Hair follicular keratinocyte (primary cell): ENCODE measurements around the gene NEUROD4. TPM values are rescaled to one million over a fixed set of nuclear protein-coding genes. Genes with fewer than 3 reads are reported as not detected.

Experiments used
- total RNA-seq: library from RNA; depleted of rRNA; stranded (reverse); fragments of >200 nt; gene quantifications from 2 replicates; pipeline ENCODE4 v1.2.3, GENCODE V29; 2015

The NEUROD4 gene, protein sequence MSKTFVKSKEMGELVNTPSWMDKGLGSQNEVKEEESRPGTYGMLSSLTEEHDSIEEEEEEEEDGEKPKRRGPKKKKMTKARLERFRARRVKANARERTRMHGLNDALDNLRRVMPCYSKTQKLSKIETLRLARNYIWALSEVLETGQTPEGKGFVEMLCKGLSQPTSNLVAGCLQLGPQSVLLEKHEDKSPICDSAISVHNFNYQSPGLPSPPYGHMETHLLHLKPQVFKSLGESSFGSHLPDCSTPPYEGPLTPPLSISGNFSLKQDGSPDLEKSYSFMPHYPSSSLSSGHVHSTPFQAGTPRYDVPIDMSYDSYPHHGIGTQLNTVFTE
- not detected in 2 replicates for total RNA-seq

DNA sequence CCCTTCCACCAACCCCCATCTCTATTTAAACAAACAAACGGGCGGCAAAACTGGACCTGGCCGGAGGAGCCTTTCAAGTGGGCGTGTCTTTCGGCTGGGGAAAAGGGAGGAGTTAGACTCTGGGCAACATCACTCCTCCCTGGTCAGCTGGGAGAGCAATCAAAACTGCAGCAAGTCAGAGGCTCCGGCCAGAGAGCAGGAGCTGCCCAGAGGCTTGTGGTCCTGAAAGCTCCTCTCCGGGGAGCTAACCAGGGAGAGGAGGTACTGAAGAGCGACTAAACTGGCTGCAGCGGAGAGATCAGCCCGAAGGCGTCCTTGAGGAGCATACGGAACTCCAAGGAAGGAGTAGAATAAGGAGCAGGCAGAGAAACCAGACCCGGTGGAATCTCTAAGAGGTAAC is at the start of gene NEUROD4:
Gene NEUROD4 (plus strand): TSS at position 191 of the 400 bp plus-strand sequence. CDS start 6,466 bp downstream, outside the sequence.

DNA sequence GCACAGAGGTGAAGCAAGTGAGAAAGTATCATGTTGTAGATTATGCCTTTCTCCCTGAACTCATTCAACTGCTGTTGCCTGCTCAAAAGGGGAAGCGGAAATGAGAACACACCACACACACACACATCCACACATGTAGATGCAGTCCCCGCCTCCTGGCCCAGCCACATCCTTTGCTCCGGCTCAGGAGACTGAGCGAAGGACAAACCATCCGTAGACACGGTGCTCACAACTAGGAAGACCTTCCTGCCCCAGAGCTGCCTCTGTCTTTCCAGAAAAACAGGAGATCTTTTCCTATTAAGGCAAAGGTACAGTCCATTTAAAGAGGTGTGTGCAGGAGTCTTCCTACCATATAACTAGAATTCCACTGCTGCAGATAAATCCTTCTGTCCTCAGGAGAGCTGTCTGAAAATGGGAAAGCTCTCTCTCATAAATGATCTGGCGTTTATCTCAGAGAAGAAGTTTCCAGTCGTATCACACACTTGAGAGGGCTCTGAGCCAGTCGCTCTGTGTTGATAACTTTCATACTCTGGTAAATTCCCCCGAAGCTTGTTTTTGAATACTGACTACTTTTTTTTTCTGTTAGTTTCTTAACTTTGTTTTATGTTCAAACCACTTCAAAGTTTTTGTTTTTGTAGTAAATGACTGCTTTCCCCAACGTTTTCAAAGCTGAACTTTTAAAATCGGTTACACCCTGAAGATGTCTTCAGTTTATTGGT is 35.0 kb upstream of the NEUROD4 start, which contains the start of gene TESPA1:
Gene TESPA1 (minus strand): TSS at position 105 of the 719 bp plus-strand sequence. CDS start 10,200 bp downstream, outside the sequence.

Other genes starting within 250 kb of the NEUROD4 start
- gene MUCL1, start 165.5 kb upstream of the NEUROD4 start, total RNA-seq = not detected in 2 replicates
- gene TESPA1, start 35.2 kb upstream of the NEUROD4 start, total RNA-seq = not detected in 2 replicates
- not detected in 2 replicates for gene OR9K2, start 106.4 kb downstream of the NEUROD4 start, total RNA-seq
- not detected in 2 replicates for gene OR10A7, start 201.1 kb downstream of the NEUROD4 start, total RNA-seq
- gene OR6C74, start 224.6 kb downstream of the NEUROD4 start, total RNA-seq = not detected in 2 replicates